ENCODE results near the gene MRNIP. TPM values are rescaled to one million over a fixed set of nuclear protein-coding genes. Genes with fewer than 3 reads are reported as not detected.

MRNIP gene
- polyA plus RNA-seq, 1 donor (not counting 4 experiments of a cell fraction or from before 2014, with no cell fraction given) = 14.9 TPM

- dilution Hi-C loops (cut with MboI; ENCODE audit: extremely low pct_ligation_motif_present, low sequenced_read_pairs) = no loop called here
- H2AFZ ChIP-seq (ENCODE audit: control insufficient read depth, low read length) = peak overlapping the region; percentile 63
- no peaks in the 10 kb centered on the region for H3K27me3 ChIP-seq (ENCODE audit: control insufficient read depth, extremely low read depth, insufficient read depth, low read length)
- H3K79me2 ChIP-seq (ENCODE audit: control insufficient read depth, insufficient read depth, low read length) = peaks cover 47% of the 10 kb centered on the region
- peak overlapping the region; percentile 43 for H3K27ac ChIP-seq (ENCODE audit: control insufficient read depth, insufficient read depth, low read length)
- no peak for DNase-seq (ENCODE audit: low read depth, low spot score)
- H4K20me1 ChIP-seq (ENCODE audit: control insufficient read depth, extremely low read depth, insufficient read depth, low read length) = peaks cover under 1% of the 10 kb centered on the region
- H3K4me3 ChIP-seq (ENCODE audit: control insufficient read depth in 2 of 3, extremely low read depth in 1 of 3, insufficient read depth in 2 of 3, low read depth in 1 of 3, low read length in 3 of 3) = peak overlapping the region; percentile 72 to 85 (median 82)
- peaks cover 15 to 22% of the 10 kb centered on the region in 2 experiments for H3K36me3 ChIP-seq (ENCODE audit: control insufficient read depth in 2 of 2, extremely low read depth in 1 of 2, insufficient read depth in 2 of 2, low read length in 2 of 2)
- H3K9me1 ChIP-seq (ENCODE audit: control insufficient read depth, extremely low read depth, insufficient read depth, low read length) = no peaks in the 10 kb centered on the region
- no peak for FAIRE-seq
- no peaks in the 10 kb centered on the region for H3K9me3 ChIP-seq (ENCODE audit: control insufficient read depth, low read depth, low read length)
- H3K4me1 ChIP-seq (ENCODE audit: control insufficient read depth, extremely low read depth, insufficient read depth, low read length) = peaks cover 12% of the 10 kb centered on the region
- TF ChIP-seq EZH2 (IDR thresholded peaks at IDR 0.05; ENCODE audit: low read length) = no peak
- no peak for TF ChIP-seq CTCF (optimal IDR thresholded peaks at IDR 0.05 in 1 of 3, IDR thresholded peaks at IDR 0.05 in 1 of 3, conservative IDR thresholded peaks at IDR 0.05 in 1 of 3; ENCODE audit: extremely low read depth in 1 of 3, insufficient read depth in 2 of 3, low read length in 3 of 3)
- peak overlapping the region; percentile 92 for H3K4me2 ChIP-seq (ENCODE audit: control insufficient read depth, extremely low read depth, insufficient read depth, low read depth, low read length)
- H3K9ac ChIP-seq (ENCODE audit: control insufficient read depth, extremely low read depth, insufficient read depth, low read length) = peak overlapping the region; percentile 80
These were observed 48.4 kb upstream of the MRNIP start for GRCh38 chr5:179906795-179907555.

- H2AFZ ChIP-seq (ENCODE audit: control insufficient read depth, low read length) = no peak overlapping the region
- no peak for DNase-seq (ENCODE audit: low read depth, low spot score)
- TF ChIP-seq CTCF (optimal IDR thresholded peaks at IDR 0.05 in 1 of 3, IDR thresholded peaks at IDR 0.05 in 1 of 3, conservative IDR thresholded peaks at IDR 0.05 in 1 of 3; ENCODE audit: extremely low read depth in 1 of 3, insufficient read depth in 2 of 3, low read length in 3 of 3) = no peak
- TF ChIP-seq EZH2 (IDR thresholded peaks at IDR 0.05; ENCODE audit: low read length) = no peak
- peaks cover 12% of the 10 kb centered on the region for H3K4me1 ChIP-seq (ENCODE audit: control insufficient read depth, extremely low read depth, insufficient read depth, low read length)
- peaks cover 15 to 24% of the 10 kb centered on the region in 2 experiments for H3K36me3 ChIP-seq (ENCODE audit: control insufficient read depth in 2 of 2, extremely low read depth in 1 of 2, insufficient read depth in 2 of 2, low read length in 2 of 2)
- peak overlapping the region; percentile 92 for H3K4me2 ChIP-seq (ENCODE audit: control insufficient read depth, extremely low read depth, insufficient read depth, low read depth, low read length)
- peaks cover 52% of the 10 kb centered on the region for H3K79me2 ChIP-seq (ENCODE audit: control insufficient read depth, insufficient read depth, low read length)
- no peaks in the 10 kb centered on the region for H3K9me1 ChIP-seq (ENCODE audit: control insufficient read depth, extremely low read depth, insufficient read depth, low read length)
- peak overlapping the region; percentile 72 to 85 (median 82) for H3K4me3 ChIP-seq (ENCODE audit: control insufficient read depth in 2 of 3, extremely low read depth in 1 of 3, insufficient read depth in 2 of 3, low read depth in 1 of 3, low read length in 3 of 3)
- FAIRE-seq = no peak
- H4K20me1 ChIP-seq (ENCODE audit: control insufficient read depth, extremely low read depth, insufficient read depth, low read length) = peaks cover 2% of the 10 kb centered on the region
- H3K9me3 ChIP-seq (ENCODE audit: control insufficient read depth, low read depth, low read length) = no peaks in the 10 kb centered on the region
- peak overlapping the region; percentile 80 for H3K9ac ChIP-seq (ENCODE audit: control insufficient read depth, extremely low read depth, insufficient read depth, low read length)
- no peaks in the 10 kb centered on the region for H3K27me3 ChIP-seq (ENCODE audit: control insufficient read depth, extremely low read depth, insufficient read depth, low read length)
- dilution Hi-C loops (cut with MboI; ENCODE audit: extremely low pct_ligation_motif_present, low sequenced_read_pairs) = no loop called here
- peak overlapping the region; percentile 43 for H3K27ac ChIP-seq (ENCODE audit: control insufficient read depth, insufficient read depth, low read length)
These were observed 47.7 kb upstream of the MRNIP start for GRCh38 chr5:179906294-179906794.
